ENCODE results near the gene SBNO1. TPM values are rescaled to one million over a fixed set of nuclear protein-coding genes. Genes with fewer than 3 reads are reported as not detected.

Gene SBNO1
- total RNA-seq, 1 experiment from 2014 or later = 43.8 TPM

- no peak overlapping the region for H3K9ac ChIP-seq (ENCODE audit: low read length)
Observed at GRCh38 chr12:123253641-123254459, 110.8 kb downstream of the SBNO1 start.

More at GRCh38 chr12:123253641-123254459, 110.8 kb downstream of the SBNO1 start:
- no peak overlapping the region for H3K4me2 ChIP-seq (ENCODE audit: low read length)
- RAD21 ChIA-PET (ENCODE audit: low non-redundant PET in 1 of 2, low total read pairs in 2 of 2, uncharacterized antibody in 2 of 2, unreplicated experiment in 2 of 2) = no interaction called here
- H3K79me2 ChIP-seq (ENCODE audit: insufficient read depth, low read length) = peaks cover 45% of the 10 kb centered on the region
- ATAC-seq = no peak
- peaks cover 9 to 26% of the 10 kb centered on the region in 2 experiments; a peak in 3 of 4 replicates for H3K36me3 ChIP-seq (ENCODE audit: control insufficient read depth in 1 of 2, insufficient read depth in 2 of 2, low read length in 2 of 2)
- H3K9me3 ChIP-seq (ENCODE audit: control insufficient read depth in 1 of 2, insufficient read depth in 1 of 2, low read depth in 1 of 2, low read length in 2 of 2) = no peaks in the 10 kb centered on the region
- H4K20me1 ChIP-seq (ENCODE audit: insufficient read depth) = no peaks in the 10 kb centered on the region
- intact Hi-C loops (cut with micrococcal nuclease) = no loop called here
- no TSS peak for BruUV-seq (replicated peaks)
- no peak overlapping the region for H3K27ac ChIP-seq (ENCODE audit: low read depth, low read length)
- no peak for DNase-seq (ENCODE audit: low read depth, low spot score)
- H2AFZ ChIP-seq (ENCODE audit: low read depth, low read length, poor library complexity, severe bottlenecking) = no peak overlapping the region
- H3K9me2 ChIP-seq (ENCODE audit: insufficient read depth) = no peaks in the 10 kb centered on the region
- H3K27me3 ChIP-seq (ENCODE audit: insufficient read depth, low read length) = no peaks in the 10 kb centered on the region
- POLR2A ChIA-PET = no interaction called here
- CTCF ChIA-PET = no interaction called here
- H3K4me3 ChIP-seq (replicated peaks in 1 of 2; ENCODE audit: low read depth in 1 of 2, low read length in 2 of 2) = no peak overlapping the region
- peaks cover 19 to 29% of the 10 kb centered on the region in 2 experiments for H3K4me1 ChIP-seq (ENCODE audit: control insufficient read depth in 1 of 2, insufficient read depth in 2 of 2, low read length in 2 of 2)
- TF ChIP-seq CBX3 (IDR thresholded peaks at IDR 0.05; ENCODE audit: low read depth) (no peak), EZH2phosphoT487 (IDR thresholded peaks at IDR 0.05; ENCODE audit: borderline replicate concordance) (no peak), EZH2 (IDR thresholded peaks at IDR 0.05) (no peak), SP1 (IDR thresholded peaks at IDR 0.05; ENCODE audit: low read depth) (no peak), CEBPB (IDR thresholded peaks at IDR 0.05; ENCODE audit: low read depth) (no peak), CTCF (IDR thresholded peaks at IDR 0.05 in 2 of 3, conservative IDR thresholded peaks at IDR 0.05 in 1 of 3; ENCODE audit: borderline replicate concordance in 1 of 3, insufficient read depth in 1 of 3, low read depth in 2 of 3, low read length in 2 of 3) (no peak), POLR2A (IDR thresholded peaks at IDR 0.05; ENCODE audit: borderline replicate concordance, extremely low read depth, insufficient read depth, insufficient read length) (no peak), ELF1 (IDR thresholded peaks at IDR 0.05; ENCODE audit: borderline replicate concordance, low read depth) (no peak), POLR2AphosphoS5 (IDR thresholded peaks at IDR 0.05; ENCODE audit: low read depth, low read length) (no peak), MAX (IDR thresholded peaks at IDR 0.05) (no peak), YY1 (IDR thresholded peaks at IDR 0.05; ENCODE audit: extremely low read depth, insufficient replicate concordance, low read depth, low read length) (no peak), RAD21 (IDR thresholded peaks at IDR 0.05; ENCODE audit: low read depth) (no peak), ZBTB33 (IDR thresholded peaks at IDR 0.05; ENCODE audit: extremely low read depth, insufficient replicate concordance, low read length) (no peak), JUND (IDR thresholded peaks at IDR 0.05) (no peak), FOSL1 (IDR thresholded peaks at IDR 0.05; ENCODE audit: low read depth) (no peak), ZFX (IDR thresholded peaks at IDR 0.05) (no peak), SIN3A (IDR thresholded peaks at IDR 0.05; ENCODE audit: low read depth) (no peak), ATF3 (IDR thresholded peaks at IDR 0.05) (no peak), TCF7L2 (IDR thresholded peaks at IDR 0.05; ENCODE audit: borderline replicate concordance, extremely low read depth, insufficient read depth, insufficient read length) (no peak), ZNF274 (IDR thresholded peaks at IDR 0.05; ENCODE audit: low read depth, low read length) (no peak)

Measured in HCT116 (cell line).